NCI-H774 (cell line): ENCODE measurements around the gene SPDYE6.
"Not testable (repeated sequence)": the region's sequence is repeated elsewhere in the genome, so short reads cannot be mapped to it uniquely, and the experiment has no call there.

Experiments
- DNase-seq: peaks from one replicate; lab custom pipeline; 2025; lab: John Stamatoyannopoulos, UW

The SPDYE6 gene

GRCh38 chr7:102317231-102318059 is 38.8 kb downstream of the SPDYE6 start:
- no peak for DNase-seq

GRCh38 chr7:102313997-102314780 is 42.1 kb downstream of the SPDYE6 start:
- no peak for DNase-seq

GRCh38 chr7:102312317-102312716 is 43.9 kb downstream of the SPDYE6 start:
- DNase-seq = no peak

GRCh38 chr7:102310414-102310815 is 45.8 kb downstream of the SPDYE6 start:
- DNase-seq = no peak

GRCh38 chr7:102306916-102307677 is 49.1 kb downstream of the SPDYE6 start:
- DNase-seq = peak; percentile 52

GRCh38 chr7:102305414-102306268 is 50.6 kb downstream of the SPDYE6 start:
- DNase-seq = no peak

GRCh38 chr7:102304668-102305067 is 51.6 kb downstream of the SPDYE6 start:
- DNase-seq = no peak

- no peak for DNase-seq
These were observed 52.4 kb downstream of the SPDYE6 start for GRCh38 chr7:102303669-102304422.

- DNase-seq = no peak
These were observed 54.2 kb downstream of the SPDYE6 start for GRCh38 chr7:102302025-102302424.

GRCh38 chr7:102301367-102301766 is 54.9 kb downstream of the SPDYE6 start:
- DNase-seq = not testable (repeated sequence)

- no peak for DNase-seq
These were observed 55.5 kb downstream of the SPDYE6 start for GRCh38 chr7:102300643-102301221.

- DNase-seq = no peak
These were observed 58.6 kb downstream of the SPDYE6 start for GRCh38 chr7:102297487-102298218.

GRCh38 chr7:102296514-102296913 is 59.7 kb downstream of the SPDYE6 start:
- DNase-seq = no peak

GRCh38 chr7:102296179-102296438 is 60.1 kb downstream of the SPDYE6 start:
- DNase-seq = no peak
